HG03159 (cell line): ENCODE data around the gene GLCCI1.
"Not testable (repeated sequence)": the region's sequence is repeated elsewhere in the genome, so short reads cannot be mapped to it uniquely, and the experiment has no call there.

ENCODE experiments used
- ATAC-seq: cut with Tn5 transposase; IDR thresholded peaks from one replicate; pipeline ENCODE4 v1.9.1; 2021; ENCODE audit warnings: mild to moderate bottlenecking, moderate library complexity; ENCODE audit not compliant: unreplicated experiment

GLCCI1 gene

DNA sequence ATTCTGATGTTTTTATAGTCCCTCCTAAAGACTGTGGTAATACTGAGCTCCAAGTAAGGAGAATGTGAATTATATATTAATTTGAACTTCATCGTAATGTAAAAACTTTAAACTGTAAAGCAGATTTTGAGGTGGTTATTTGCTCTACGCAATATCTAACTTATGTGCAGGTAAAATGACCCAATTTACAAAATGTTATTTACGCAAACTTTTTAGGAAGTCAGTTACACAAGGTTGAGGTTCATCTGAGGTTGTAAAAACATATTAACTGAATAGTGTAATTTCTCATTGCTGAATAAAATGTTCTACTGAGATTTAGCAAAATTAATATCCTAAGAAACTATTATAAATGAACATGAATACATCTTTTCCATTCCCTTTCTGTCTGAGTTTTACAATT lies 15.8 kb downstream of the GLCCI1 start:
- no peak for ATAC-seq

DNA sequence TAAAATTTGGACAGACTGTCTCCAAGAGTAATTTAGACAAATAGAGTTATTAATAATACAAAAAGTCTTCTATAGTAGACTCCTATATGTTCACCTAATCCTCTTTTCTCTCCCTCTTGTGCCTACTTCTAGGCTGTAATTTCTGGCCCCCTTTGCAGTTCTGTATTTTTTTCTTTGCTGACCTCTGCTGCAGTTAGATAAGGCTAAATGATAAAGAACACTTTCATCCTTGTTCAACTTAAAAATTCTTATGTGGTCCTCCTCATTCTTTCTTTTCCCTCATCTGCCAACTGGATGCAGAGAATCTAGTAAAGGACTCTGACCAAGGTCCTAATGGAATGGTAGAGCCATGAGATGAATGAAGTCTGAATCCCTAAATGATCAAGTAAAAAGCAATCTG lies 20.1 kb downstream of the GLCCI1 start:
- ATAC-seq: no peak

DNA sequence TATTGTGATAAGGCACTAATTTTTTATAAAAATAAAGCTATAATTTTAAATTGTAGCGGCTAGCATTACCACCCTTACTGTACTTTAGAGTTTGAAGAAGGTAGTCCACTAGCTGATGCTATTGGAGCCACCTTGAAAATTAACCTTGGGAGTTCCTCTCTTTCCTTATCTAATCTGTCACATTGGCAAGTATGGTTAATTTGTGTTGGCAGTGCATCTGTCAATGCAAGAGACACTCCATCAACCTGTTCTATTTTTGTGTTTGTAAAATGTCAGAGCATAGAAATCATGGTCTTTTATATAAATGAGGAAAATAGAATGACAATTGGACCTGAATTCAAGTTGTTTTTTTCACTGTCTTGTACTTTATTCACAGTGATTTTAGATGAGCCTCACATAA lies 20.5 kb downstream of the GLCCI1 start:
- no peak for ATAC-seq

GRCh38 chr7:7989616-7990440 lies 21.2 kb downstream of the GLCCI1 start:
- ATAC-seq: no peak

DNA sequence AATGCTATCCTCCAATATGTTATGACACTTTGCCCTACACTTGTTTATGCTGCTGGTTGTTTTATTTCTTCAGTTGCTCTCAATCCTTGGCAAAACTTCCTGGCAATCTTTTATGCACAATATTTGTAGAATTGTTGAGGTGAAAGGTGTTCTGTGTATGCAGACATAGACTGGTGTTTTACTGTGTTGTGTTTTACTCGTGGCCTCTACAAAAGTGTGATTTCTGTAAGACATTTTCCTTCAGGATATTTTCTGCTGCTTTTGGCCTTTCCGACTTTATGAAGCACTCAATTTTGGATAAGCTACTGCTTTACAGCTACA lies 21.8 kb downstream of the GLCCI1 start:
- no peak for ATAC-seq

DNA sequence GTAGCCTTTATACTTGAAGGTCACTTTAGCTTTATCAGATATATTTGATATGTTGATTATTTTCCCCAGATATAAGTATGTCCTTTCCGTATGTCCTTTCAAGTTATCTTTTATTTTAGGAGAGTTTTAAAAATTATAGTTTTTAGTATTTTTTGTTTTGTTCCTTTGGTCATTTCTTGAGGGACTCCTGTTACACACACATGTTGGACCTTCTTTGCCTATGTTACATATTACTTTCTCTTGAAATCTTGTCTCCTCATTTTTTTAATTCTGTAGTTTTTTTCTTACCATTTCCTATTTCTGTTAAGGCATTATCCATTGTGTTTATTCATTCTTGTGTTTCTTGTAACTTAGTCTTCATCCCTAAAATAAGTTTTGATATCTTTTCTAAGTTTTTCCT lies 23.9 kb downstream of the GLCCI1 start:
- no peak for ATAC-seq

GRCh38 chr7:7995348-7995747 lies 26.8 kb downstream of the GLCCI1 start:
- not testable (repeated sequence) for ATAC-seq

GRCh38 chr7:7996568-7996967 lies 28.0 kb downstream of the GLCCI1 start:
- ATAC-seq: no peak

- no peak for ATAC-seq
Measured at GRCh38 chr7:8000315-8000941, 31.8 kb downstream of the GLCCI1 start.

DNA sequence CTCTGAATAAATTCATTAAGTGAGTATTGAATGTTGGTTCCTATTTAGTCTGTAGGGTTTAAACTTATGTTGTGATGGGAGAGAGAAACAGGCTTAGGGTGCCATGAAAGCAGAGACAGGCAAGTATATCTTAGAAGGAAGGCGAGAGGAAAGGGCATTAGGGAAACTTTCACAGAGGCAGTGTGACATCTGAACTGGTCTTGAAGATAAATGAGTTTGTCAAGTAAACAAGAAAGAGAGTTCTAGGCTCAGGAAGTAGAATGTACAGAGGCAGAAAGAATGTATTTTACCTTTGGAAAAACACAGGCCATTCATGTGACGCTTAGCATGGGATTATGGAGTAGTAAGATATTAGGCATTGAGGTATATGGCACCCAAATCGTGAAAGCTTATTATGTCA lies 34.5 kb downstream of the GLCCI1 start:
- ATAC-seq: no peak

- ATAC-seq: no peak
Measured at GRCh38 chr7:8005279-8005678, 36.7 kb downstream of the GLCCI1 start.

DNA sequence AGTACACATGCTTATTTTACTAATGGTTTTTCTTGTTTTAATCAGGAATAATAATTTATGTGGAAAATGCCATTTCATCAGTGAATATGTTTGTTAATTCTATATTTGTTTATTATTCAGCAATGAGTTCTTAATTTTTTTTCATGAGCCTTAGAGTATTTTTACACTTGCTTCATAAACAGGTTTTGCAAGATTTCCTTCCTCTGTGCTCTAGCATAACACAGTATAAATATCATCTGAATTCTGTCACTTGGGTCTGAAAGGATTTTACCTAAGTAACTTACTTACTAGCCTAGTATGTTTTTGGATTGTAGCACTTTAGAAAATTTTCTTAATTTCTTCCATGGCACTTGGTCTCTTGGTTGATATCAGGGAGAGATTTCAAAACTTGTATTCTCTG lies 45.8 kb downstream of the GLCCI1 start:
- ATAC-seq: no peak

DNA sequence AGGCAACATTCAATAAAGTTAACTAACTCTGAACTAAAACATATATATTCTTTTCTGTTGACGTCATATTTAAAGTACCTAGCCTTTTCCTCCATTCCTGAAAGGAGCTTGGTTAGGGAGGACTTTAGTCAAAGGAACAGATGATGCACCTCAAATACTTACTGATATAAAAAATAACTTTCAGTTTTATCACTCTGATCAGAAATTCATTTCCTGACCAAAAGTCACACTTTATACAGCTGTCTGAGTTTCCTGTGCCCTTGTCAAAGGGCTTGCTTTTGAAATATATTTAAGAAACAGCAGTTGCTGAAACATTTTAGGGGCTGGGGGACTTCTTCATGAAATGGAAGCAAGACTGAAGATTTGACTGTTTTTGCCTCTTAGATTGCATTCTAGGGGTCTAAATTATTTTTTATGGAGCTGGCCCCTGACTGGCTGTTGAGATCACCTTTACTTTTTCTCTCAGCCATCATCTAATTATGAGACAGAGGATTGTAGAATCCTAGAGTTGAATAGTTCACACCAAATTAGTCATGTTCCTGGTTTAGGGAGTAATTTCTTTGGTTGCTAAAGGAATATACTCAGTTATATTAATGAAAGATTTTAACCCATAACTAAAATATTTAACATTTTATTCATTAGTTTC lies 46.6 kb downstream of the GLCCI1 start:
- ATAC-seq: no peak

GRCh38 chr7:8015746-8016120 lies 47.1 kb downstream of the GLCCI1 start:
- ATAC-seq: no peak

DNA sequence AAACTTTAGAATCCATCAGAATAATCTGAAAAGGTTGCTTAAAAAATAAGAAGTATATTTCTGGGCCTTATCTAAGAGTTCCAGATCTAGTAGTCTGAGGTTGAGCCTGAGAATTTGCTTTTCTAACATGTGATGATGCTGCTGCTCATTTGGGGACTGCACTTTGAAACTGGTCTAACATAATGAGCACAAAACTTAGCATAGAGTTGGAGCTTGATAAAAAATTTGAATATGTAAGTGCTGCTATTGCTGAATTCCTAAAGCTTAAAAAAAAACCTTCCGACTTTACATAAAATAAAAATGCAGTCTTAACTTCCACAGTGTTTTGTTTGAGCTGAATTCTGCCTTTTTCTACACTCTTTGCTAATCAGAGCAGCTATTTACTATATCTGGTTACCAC lies 48.8 kb downstream of the GLCCI1 start:
- no peak for ATAC-seq

GRCh38 chr7:8018961-8019360 lies 50.4 kb downstream of the GLCCI1 start:
- ATAC-seq: no peak

- no peak for ATAC-seq
Measured at GRCh38 chr7:8022628-8023027, 54.0 kb downstream of the GLCCI1 start.

GRCh38 chr7:8035192-8035591 lies 66.6 kb downstream of the GLCCI1 start:
- no peak for ATAC-seq

DNA sequence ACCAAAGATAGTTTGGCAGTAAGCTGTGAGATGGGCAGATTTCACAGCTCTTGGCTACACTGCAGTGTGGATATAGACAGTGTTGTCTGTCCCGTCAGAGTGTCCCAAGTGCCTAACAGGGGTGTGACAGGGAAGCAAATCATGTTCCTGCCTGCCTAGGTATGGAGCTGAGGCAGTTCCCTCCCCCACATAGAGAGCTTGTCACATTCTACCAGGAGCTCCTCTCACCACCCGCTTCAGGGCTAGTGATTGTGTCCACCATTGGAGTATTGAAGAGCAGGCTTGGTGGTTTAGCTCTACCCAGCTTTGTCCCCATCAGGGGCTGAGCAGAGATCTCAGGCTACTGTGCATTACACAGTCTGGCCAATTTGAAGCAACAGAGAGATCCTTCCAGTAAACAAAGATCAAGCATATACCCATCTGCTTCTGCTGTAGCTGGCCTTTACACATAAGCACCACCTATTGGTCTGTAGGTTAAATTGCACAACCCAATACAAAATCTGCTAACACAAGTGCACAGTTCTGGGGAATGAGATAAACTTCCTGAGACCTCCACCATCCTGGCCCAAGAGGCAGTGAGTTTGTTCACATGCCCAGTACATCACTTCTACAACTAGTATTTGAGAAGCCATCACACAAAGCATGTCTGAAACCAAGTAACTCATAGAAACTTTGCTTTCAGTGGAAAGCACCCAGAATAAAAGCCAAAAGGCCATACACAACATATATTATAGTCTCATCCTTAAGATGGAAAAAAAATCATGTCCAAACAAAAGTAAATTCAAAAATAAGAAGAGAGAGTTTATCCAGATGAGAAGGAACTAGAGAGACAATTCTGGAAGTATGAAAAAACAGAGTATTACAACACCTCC lies 67.3 kb downstream of the GLCCI1 start:
- ATAC-seq: peak; percentile 81

- ATAC-seq: no peak
Measured at GRCh38 chr7:8037151-8037550, 68.6 kb downstream of the GLCCI1 start.

GRCh38 chr7:8040768-8041369 lies 72.3 kb downstream of the GLCCI1 start:
- no peak for ATAC-seq
